OCI-LY1 (cell line): ENCODE data around the gene U2AF1L4.

ENCODE experiments used
- H2AFZ ChIP-seq: fragments of 200-600 bp; sonication (generic), shearing (Covaris generic); 2 replicates; pipeline ENCODE4 v1.6.0; 2014; ENCODE audit warnings: antibody characterized with exemption, mild to moderate bottlenecking, low read length
- H3F3A ChIP-seq: fragments of 200-600 bp; sonication (generic), shearing (Covaris generic); 2 replicates; pipeline ENCODE4 v1.6.0; 2014; ENCODE audit warnings: mild to moderate bottlenecking, antibody characterized with exemption, low read length, moderate library complexity; ENCODE audit not compliant: insufficient read depth
- H3K27ac ChIP-seq: fragments of 200-600 bp; sonication (generic); 2 replicates; pipeline ENCODE4 v1.5.1; 2014; ENCODE audit warnings: low read length, mixed run types, mild to moderate bottlenecking, low read depth; ENCODE audit not compliant: poor library complexity, severe bottlenecking
- H3K27me3 ChIP-seq: fragments of 200-600 bp; sonication (generic); 2 replicates; pipeline ENCODE4 v1.6.0; 2014; ENCODE audit warnings: antibody characterized with exemption, mild to moderate bottlenecking, low read length, moderate library complexity; ENCODE audit not compliant: insufficient read depth
- H3K36me3 ChIP-seq: fragments of 200-600 bp; sonication (generic); 2 replicates; pipeline ENCODE4 v1.6.1; 2014; ENCODE audit warnings: mild to moderate bottlenecking, antibody characterized with exemption, low read length, moderate library complexity, mixed read lengths; ENCODE audit not compliant: insufficient read depth
- H3K4me1 ChIP-seq: fragments of 200-600 bp; sonication (generic); 2 replicates; pipeline ENCODE4 v1.5.1; 2014; ENCODE audit warnings: mild to moderate bottlenecking, low read length, moderate library complexity; ENCODE audit not compliant: insufficient read depth, severe bottlenecking
- H3K4me2 ChIP-seq: fragments of 200-600 bp; sonication (generic), shearing (Covaris generic); 2 replicates; pipeline ENCODE4 v1.6.1; 2014; ENCODE audit warnings: low read length
- H3K4me3 ChIP-seq: fragments of 200-600 bp; sonication (generic); 2 replicates; pipeline ENCODE4 v1.5.1; 2014; ENCODE audit warnings: low read length, low read depth, mild to moderate bottlenecking, mixed read lengths; ENCODE audit not compliant: poor library complexity, severe bottlenecking
- H3K79me2 ChIP-seq: fragments of 200-600 bp; shearing (Covaris generic); 2 replicates; pipeline ENCODE4 v1.6.1; 2016; ENCODE audit warnings: mixed run types, low read length, mixed read lengths; ENCODE audit not compliant: insufficient read depth
- H3K9ac ChIP-seq: fragments of 200-600 bp; sonication (generic), shearing (Covaris generic); 2 replicates; pipeline ENCODE4 v1.6.1; 2014; ENCODE audit warnings: mild to moderate bottlenecking, low read length, mixed read lengths
- H3K9me2 ChIP-seq: fragments of 200-600 bp; sonication (generic), shearing (Covaris generic); 2 replicates; pipeline ENCODE4 v1.6.1; 2014; ENCODE audit warnings: low read depth, mild to moderate bottlenecking, low read length, mixed read lengths
- H3K9me3 ChIP-seq: fragments of 200-600 bp; shearing (Covaris generic); 2 replicates; pipeline ENCODE4 v1.6.1; 2014; ENCODE audit warnings: low read length, mixed read lengths
- H4K20me1 ChIP-seq: fragments of 200-600 bp; sonication (generic), shearing (Covaris generic); 2 replicates; pipeline ENCODE4 v1.6.0; 2016; ENCODE audit warnings: mild to moderate bottlenecking, low read length; ENCODE audit not compliant: insufficient read depth
- EZH2 ChIP-seq: fragments of 200-600 bp; sonication (generic), shearing (Covaris generic); IDR thresholded peaks from 2 replicates; pipeline ENCODE4 v1.8.0; 2017; ENCODE audit warnings: borderline replicate concordance, mixed run types, mild to moderate bottlenecking, antibody characterized with exemption, low read length, moderate library complexity, mixed read lengths
- TF ChIP-seq, protein P1 (sequence below): fragments of 200-600 bp; sonication (generic), shearing (Covaris generic); IDR thresholded peaks from 2 replicates; pipeline ENCODE4 v1.5.1; 2017; ENCODE audit warnings: mild to moderate bottlenecking, antibody characterized with exemption, low read length, moderate library complexity, mixed read lengths

U2AF1L4 gene

DNA sequence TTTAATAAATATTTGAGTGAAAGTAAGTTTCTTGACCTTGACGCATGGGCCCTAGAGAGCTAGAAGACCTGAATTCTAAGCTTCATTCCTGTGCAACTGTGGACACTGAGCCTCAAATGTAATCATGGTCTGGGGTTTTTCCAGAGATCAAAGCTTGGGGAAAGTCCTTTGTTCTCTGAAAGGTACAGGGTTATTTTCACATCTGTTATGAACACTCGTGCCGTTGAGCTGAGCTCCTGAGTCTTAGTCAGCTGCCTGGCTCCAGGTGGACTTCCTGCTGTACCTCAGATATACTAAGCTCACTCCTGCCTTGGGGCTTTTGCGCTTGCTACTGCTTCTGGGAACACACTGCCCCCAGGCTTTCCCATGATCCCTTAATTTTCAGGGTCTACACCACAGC lies 48.4 kb downstream of the U2AF1L4 start:
- no peaks in the 10 kb centered on the region for H3K9me2 ChIP-seq
- H3K4me2 ChIP-seq: no peak overlapping the region
- peaks cover under 1% of the 10 kb centered on the region for H3K4me1 ChIP-seq
- no peaks in the 10 kb centered on the region for H3K79me2 ChIP-seq
- no peak overlapping the region for H3K4me3 ChIP-seq
- H3K27ac ChIP-seq: no peak overlapping the region
- no peaks in the 10 kb centered on the region for H3K36me3 ChIP-seq
- no peak overlapping the region for H2AFZ ChIP-seq
- H4K20me1 ChIP-seq: no peaks in the 10 kb centered on the region
- no peaks in the 10 kb centered on the region for H3K9me3 ChIP-seq
- H3F3A ChIP-seq: no peaks in the 10 kb centered on the region
- H3K9ac ChIP-seq: no peak overlapping the region
- TF ChIP-seq EZH2: no peak
- TF ChIP-seq, protein P1, sequence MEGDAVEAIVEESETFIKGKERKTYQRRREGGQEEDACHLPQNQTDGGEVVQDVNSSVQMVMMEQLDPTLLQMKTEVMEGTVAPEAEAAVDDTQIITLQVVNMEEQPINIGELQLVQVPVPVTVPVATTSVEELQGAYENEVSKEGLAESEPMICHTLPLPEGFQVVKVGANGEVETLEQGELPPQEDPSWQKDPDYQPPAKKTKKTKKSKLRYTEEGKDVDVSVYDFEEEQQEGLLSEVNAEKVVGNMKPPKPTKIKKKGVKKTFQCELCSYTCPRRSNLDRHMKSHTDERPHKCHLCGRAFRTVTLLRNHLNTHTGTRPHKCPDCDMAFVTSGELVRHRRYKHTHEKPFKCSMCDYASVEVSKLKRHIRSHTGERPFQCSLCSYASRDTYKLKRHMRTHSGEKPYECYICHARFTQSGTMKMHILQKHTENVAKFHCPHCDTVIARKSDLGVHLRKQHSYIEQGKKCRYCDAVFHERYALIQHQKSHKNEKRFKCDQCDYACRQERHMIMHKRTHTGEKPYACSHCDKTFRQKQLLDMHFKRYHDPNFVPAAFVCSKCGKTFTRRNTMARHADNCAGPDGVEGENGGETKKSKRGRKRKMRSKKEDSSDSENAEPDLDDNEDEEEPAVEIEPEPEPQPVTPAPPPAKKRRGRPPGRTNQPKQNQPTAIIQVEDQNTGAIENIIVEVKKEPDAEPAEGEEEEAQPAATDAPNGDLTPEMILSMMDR: no peak
- no peaks in the 10 kb centered on the region for H3K27me3 ChIP-seq

DNA sequence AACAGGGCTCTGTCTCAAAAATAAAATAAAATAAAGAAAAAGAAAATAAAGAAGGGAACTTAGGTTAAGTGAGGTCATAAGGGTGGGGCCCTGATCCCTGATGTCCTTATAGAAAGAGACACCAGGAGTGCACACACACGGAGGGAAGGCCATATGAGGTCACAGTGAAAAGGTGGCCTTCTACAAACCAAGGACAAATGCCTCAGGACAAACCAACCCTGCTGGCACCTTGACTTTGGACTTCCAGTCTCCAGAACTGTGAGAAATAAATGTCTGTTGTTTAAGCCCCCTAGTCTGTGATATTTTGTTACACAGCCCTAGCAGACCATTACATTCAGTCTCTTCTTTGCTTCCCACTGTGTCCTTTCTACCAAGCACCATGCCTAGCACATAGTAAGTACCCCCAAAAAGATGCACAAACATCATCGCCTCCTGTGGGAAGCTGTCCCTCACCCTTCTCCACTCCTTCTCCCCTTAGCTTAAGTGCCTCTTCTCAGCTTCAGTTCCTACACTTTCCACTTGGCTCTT lies 49.3 kb downstream of the U2AF1L4 start:
- H3K27me3 ChIP-seq: no peaks in the 10 kb centered on the region
- H3K9ac ChIP-seq: no peak overlapping the region
- no peaks in the 10 kb centered on the region for H4K20me1 ChIP-seq
- no peak for TF ChIP-seq EZH2
- TF ChIP-seq, protein P1: no peak
- H3K4me3 ChIP-seq: no peak overlapping the region
- no peaks in the 10 kb centered on the region for H3K9me2 ChIP-seq
- no peaks in the 10 kb centered on the region for H3K4me1 ChIP-seq
- no peak overlapping the region for H3K4me2 ChIP-seq
- H3F3A ChIP-seq: no peaks in the 10 kb centered on the region
- H3K9me3 ChIP-seq: no peaks in the 10 kb centered on the region
- no peak overlapping the region for H3K27ac ChIP-seq
- H2AFZ ChIP-seq: no peak overlapping the region
- H3K36me3 ChIP-seq: no peaks in the 10 kb centered on the region
- no peaks in the 10 kb centered on the region for H3K79me2 ChIP-seq

DNA sequence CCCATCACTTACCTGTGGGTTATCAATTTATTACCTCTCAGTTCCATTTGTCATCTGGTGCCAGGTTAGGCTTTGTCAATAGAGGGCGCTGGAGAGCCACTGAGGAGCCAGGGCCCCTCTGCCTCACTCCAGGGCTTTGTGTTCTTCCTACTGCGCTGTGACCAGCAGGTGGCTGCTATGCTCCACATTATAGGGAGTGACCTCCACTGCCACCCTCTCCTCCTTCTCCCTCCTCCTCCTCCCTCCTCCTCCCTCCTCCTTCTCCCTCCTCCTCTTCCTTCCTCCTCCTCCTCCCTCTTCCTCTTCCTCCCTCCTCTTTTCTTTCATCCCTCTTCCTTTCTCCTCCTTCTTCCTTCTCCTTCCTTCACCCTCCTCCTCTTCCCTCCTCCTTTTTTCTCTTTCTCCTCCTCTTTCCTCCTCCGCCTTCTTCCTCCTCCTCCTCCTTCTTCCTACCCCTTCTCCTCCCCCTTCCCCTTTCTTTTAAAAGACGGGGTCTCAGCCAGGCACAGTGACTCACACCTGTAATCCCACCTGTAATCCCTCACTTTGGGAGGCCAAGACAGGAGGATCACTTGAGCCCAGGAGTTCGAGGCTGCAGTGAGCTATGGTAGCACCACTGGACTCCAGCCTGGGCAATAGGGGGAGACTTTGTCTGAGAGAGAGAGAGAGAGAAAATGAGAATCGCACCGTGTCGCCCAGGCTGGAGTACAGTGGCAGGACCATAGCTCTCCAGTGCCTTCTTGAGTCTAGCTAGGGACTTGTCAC lies 51.2 kb downstream of the U2AF1L4 start:
- no peak overlapping the region for H3K4me3 ChIP-seq
- no peaks in the 10 kb centered on the region for H3K36me3 ChIP-seq
- H3K27me3 ChIP-seq: no peaks in the 10 kb centered on the region; the same call in 1 of the 2 replicates
- H3K27ac ChIP-seq: no peak overlapping the region
- H3K9me2 ChIP-seq: no peaks in the 10 kb centered on the region
- no peaks in the 10 kb centered on the region for H3K79me2 ChIP-seq
- H3K9me3 ChIP-seq: no peaks in the 10 kb centered on the region
- TF ChIP-seq, protein P1: peak; percentile 97
- TF ChIP-seq EZH2: no peak
- no peak overlapping the region for H3K4me2 ChIP-seq
- no peaks in the 10 kb centered on the region for H3F3A ChIP-seq
- H3K4me1 ChIP-seq: no peaks in the 10 kb centered on the region
- no peak overlapping the region for H3K9ac ChIP-seq
- H4K20me1 ChIP-seq: no peaks in the 10 kb centered on the region
- H2AFZ ChIP-seq: no peak overlapping the region
